ENCODE data around the gene COLEC12. TPM values are rescaled to one million over a fixed set of nuclear protein-coding genes. Genes with fewer than 3 reads are reported as not detected.

COLEC12 gene
- polyA plus RNA-seq, 3 donors = 0.21 to 0.47 (median 0.35) TPM

DNA sequence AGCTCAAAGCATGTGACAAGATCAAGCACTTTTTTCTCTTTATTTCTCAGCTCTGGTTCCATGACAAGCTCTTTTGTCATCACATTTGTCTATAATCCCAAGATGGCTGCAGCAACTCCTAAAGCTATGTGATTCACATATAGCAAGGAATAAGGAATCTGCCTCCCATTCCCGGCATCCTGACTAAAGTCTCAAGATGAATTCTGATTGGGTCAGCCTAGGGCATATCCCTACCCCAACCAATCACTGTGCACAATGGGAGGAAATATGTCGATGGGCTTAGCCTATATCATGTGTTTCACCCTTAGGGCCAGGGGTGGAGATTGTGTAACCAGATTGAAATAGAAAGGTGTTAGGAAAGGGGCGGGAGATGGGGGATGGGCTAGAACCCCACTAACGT lies 23.1 kb upstream of the COLEC12 start:
- Histone ChIP-seq H3K36me3 (replicated peaks in 1 of 2; ENCODE audit: control insufficient read depth in 1 of 2, insufficient read depth in 2 of 2, low read length in 2 of 2) (no peaks in the 10 kb centered on the region), H3K27ac (ENCODE audit: low read depth in 1 of 2, low read length in 2 of 2) (no peak overlapping the region), H2AFZ (ENCODE audit: insufficient read depth, low read depth, low read length, poor library complexity, severe bottlenecking) (no peak overlapping the region), H3K4me1 (ENCODE audit: control insufficient read depth in 1 of 2, insufficient read depth in 2 of 2, low read length in 2 of 2) (peaks cover 13 to 15% of the 10 kb centered on the region in 2 donors), H3K79me2 (ENCODE audit: insufficient read depth, low read length) (no peaks in the 10 kb centered on the region), H4K20me1 (ENCODE audit: insufficient read depth, low read length) (no peaks in the 10 kb centered on the region), H3K9me3 (replicated peaks in 1 of 2; ENCODE audit: control insufficient read depth in 1 of 2, insufficient read depth in 1 of 2, low read length in 2 of 2) (no peaks in the 10 kb centered on the region), H3K4me2 (replicated peaks; ENCODE audit: extremely low read depth, low read length, poor library complexity, severe bottlenecking) (no peak overlapping the region), H3K9ac (ENCODE audit: insufficient read depth, low read length, poor library complexity, severe bottlenecking) (no peak overlapping the region), H3K4me3 (replicated peaks in 1 of 3; ENCODE audit: low read depth in 2 of 3, low read length in 3 of 3) (no peak overlapping the region), H3K27me3 (ENCODE audit: control insufficient read depth in 2 of 2, insufficient read depth in 2 of 2, low read length in 2 of 2) (no peaks in the 10 kb centered on the region)
- peaks cover 0 to 3% (median 0%) of the 10 kb centered on the region in 7 donors for H3K9me3 Mint-ChIP-seq
- intact Hi-C loops (cut with micrococcal nuclease) = no loop called here
- TF ChIP-seq, protein P1, sequence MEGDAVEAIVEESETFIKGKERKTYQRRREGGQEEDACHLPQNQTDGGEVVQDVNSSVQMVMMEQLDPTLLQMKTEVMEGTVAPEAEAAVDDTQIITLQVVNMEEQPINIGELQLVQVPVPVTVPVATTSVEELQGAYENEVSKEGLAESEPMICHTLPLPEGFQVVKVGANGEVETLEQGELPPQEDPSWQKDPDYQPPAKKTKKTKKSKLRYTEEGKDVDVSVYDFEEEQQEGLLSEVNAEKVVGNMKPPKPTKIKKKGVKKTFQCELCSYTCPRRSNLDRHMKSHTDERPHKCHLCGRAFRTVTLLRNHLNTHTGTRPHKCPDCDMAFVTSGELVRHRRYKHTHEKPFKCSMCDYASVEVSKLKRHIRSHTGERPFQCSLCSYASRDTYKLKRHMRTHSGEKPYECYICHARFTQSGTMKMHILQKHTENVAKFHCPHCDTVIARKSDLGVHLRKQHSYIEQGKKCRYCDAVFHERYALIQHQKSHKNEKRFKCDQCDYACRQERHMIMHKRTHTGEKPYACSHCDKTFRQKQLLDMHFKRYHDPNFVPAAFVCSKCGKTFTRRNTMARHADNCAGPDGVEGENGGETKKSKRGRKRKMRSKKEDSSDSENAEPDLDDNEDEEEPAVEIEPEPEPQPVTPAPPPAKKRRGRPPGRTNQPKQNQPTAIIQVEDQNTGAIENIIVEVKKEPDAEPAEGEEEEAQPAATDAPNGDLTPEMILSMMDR (IDR thresholded peaks at IDR 0.05) = no peak
- DNase-seq = no peak
- no peak overlapping the region for H3K4me3 Mint-ChIP-seq
- WGBS (ENCODE audit: insufficient coverage) = 76% methylated on average over 2 of the region's 4 CpGs
- H3K36me3 Mint-ChIP-seq = peaks cover 0 to 2% of the 10 kb centered on the region in 2 donors
- peak overlapping the region in 1 of 7 donors; percentile 38 for H3K27ac Mint-ChIP-seq
- peaks cover 17% of the 10 kb centered on the region for H3K4me1 Mint-ChIP-seq
- H3K27me3 Mint-ChIP-seq (ENCODE audit: low read depth in 3 of 3) = peaks cover 4 to 6% (median 4%) of the 10 kb centered on the region in 3 donors

DNA sequence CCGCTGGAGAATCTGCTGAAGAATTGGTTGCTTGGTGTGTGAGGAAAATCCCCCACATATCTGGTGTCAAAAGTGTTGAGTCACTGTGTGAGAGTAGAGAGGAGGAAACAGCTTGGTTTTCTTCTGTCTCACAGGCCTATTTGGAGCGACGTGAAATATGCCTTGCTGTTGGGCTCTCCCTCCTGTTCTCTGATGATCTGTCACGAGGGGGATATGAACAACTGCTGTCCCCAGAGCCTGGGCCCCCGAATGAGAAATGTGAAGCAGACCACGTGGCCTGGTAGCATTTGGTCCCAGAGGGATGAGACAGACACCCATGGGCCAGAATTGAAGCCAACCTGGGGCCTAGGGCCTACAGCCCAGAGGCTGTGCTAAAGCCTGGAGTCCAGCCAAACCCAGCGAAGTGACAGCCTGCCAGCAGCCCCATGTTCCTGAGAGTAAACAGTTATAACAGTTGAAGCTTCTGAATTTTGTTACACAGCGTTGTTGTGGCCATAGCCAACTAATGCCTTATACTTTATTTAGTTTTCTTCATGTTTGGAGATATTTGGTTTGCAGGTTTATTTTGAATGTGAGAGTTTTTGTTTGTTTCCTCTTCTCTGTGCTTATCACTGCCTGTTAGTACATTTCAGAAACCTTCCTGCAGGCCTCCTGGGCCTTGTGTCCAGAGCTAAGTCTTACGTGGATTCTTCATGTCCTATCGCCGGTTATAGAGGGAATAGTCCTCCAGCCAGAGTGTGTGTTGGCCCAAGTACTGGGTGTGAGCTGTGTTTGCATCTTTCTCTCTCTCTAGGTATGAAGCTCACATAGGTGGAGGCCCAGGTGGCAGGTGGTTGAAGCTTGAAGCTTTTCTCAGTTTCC lies 18.7 kb upstream of the COLEC12 start:
- H3K27me3 Mint-ChIP-seq (ENCODE audit: low read depth in 3 of 3) = peaks cover 1 to 8% (median 6%) of the 10 kb centered on the region in 3 donors

More for the DNA sequence above, 18.7 kb upstream of the COLEC12 start:
- peak overlapping the region; percentile 54 for H3K4me2 ChIP-seq (replicated peaks; ENCODE audit: extremely low read depth, low read length, poor library complexity, severe bottlenecking)
- peak overlapping the region; percentile 70 for H2AFZ ChIP-seq (ENCODE audit: insufficient read depth, low read depth, low read length, poor library complexity, severe bottlenecking)
- peak overlapping the region in 1 of 3 experiments; percentile 43 for H3K4me3 ChIP-seq (replicated peaks in 1 of 3; ENCODE audit: low read depth in 2 of 3, low read length in 3 of 3)
- 0% methylated on average over 6 of the region's 11 CpGs for WGBS (ENCODE audit: insufficient coverage)
- peaks cover 0 to 2% of the 10 kb centered on the region in 2 donors for H3K36me3 Mint-ChIP-seq
- H3K36me3 ChIP-seq (replicated peaks in 1 of 2; ENCODE audit: control insufficient read depth in 1 of 2, insufficient read depth in 2 of 2, low read length in 2 of 2) = no peaks in the 10 kb centered on the region
- no peaks in the 10 kb centered on the region for H3K27me3 ChIP-seq (ENCODE audit: control insufficient read depth in 2 of 2, insufficient read depth in 2 of 2, low read length in 2 of 2)
- peaks cover 19 to 21% of the 10 kb centered on the region in 2 donors for H3K4me1 ChIP-seq (ENCODE audit: control insufficient read depth in 1 of 2, insufficient read depth in 2 of 2, low read length in 2 of 2)
- H3K79me2 ChIP-seq (ENCODE audit: insufficient read depth, low read length) = no peaks in the 10 kb centered on the region
- H3K4me3 Mint-ChIP-seq = peak overlapping the region; percentile 32 to 87
- peak overlapping the region; percentile 57 to 71 for H3K27ac ChIP-seq (ENCODE audit: low read depth in 1 of 2, low read length in 2 of 2)
- H4K20me1 ChIP-seq (ENCODE audit: insufficient read depth, low read length) = no peaks in the 10 kb centered on the region
- H3K9me3 ChIP-seq (replicated peaks in 1 of 2; ENCODE audit: control insufficient read depth in 1 of 2, insufficient read depth in 1 of 2, low read length in 2 of 2) = peaks cover 0 to 1% of the 10 kb centered on the region in 2 donors
- H3K9ac ChIP-seq (ENCODE audit: insufficient read depth, low read length, poor library complexity, severe bottlenecking) = peak overlapping the region; percentile 22
- TF ChIP-seq, protein P1 (IDR thresholded peaks at IDR 0.05) = no peak
- intact Hi-C loops (cut with micrococcal nuclease) = no loop called here
- peak; percentile 51 to 82 (median 51) for DNase-seq
- peaks cover 0 to 5% (median 3%) of the 10 kb centered on the region in 7 donors for H3K9me3 Mint-ChIP-seq
- peaks cover 24% of the 10 kb centered on the region for H3K4me1 Mint-ChIP-seq
- H3K27ac Mint-ChIP-seq = peak overlapping the region; percentile 21 to 83 (median 81)

Data from CD14-positive monocyte (primary cell).